PC-9 (cell line): Measurements from ENCODE around the gene TCL1B. TPM values are rescaled to one million over a fixed set of nuclear protein-coding genes. Genes with fewer than 3 reads are reported as not detected.

Experiments
- BruUV-seq: library from RNA; stranded (reverse); fragments of 400-500 nt; replicated peaks from 2 replicates; lab custom pipeline; 2021; lab: Mats Ljungman, UMichigan
- CTCF ChIA-PET: fragments of 300-600 bp; sonication (Branson Sonifier 250); formaldehyde crosslinking; loops from one replicate; lab custom pipeline; 2022; ENCODE audit warnings: antibody characterized with exemption; lab: Charles Lee
- POLR2A ChIA-PET: fragments of 300-600 bp; sonication (Branson Sonifier 250); formaldehyde crosslinking; loops from one replicate; lab custom pipeline; 2022; ENCODE audit warnings: antibody characterized with exemption; ENCODE audit not compliant: unreplicated experiment; lab: Charles Lee
- DNase-seq, 2 experiments: peaks; one replicate each; pipeline versions ENCODE4 v3.0.0 to v3.0.0-alpha.2; 2015 to 2022; ENCODE audit warnings: mixed read lengths in 1 of 2
- H2AFZ ChIP-seq: fragments of 200-600 bp; sonication (generic); 2 replicates; pipeline ENCODE4 v1.8.1; 2017; ENCODE audit warnings: antibody characterized with exemption
- H3F3A ChIP-seq: fragments of 200-600 bp; sonication (generic); 2 replicates; pipeline ENCODE4 v1.8.1; 2017; ENCODE audit warnings: antibody characterized with exemption, mild to moderate bottlenecking, low read depth; ENCODE audit not compliant: insufficient read depth
- H3K27ac ChIP-seq: fragments of 200-600 bp; sonication (generic); 2 replicates; pipeline ENCODE4 v1.6.1; 2016; ENCODE audit warnings: mixed run types
- H3K27me3 ChIP-seq: fragments of 200-600 bp; sonication (generic); 2 replicates; pipeline ENCODE4 v1.6.1; 2016; ENCODE audit warnings: low read depth, mixed run types; ENCODE audit not compliant: insufficient read depth
- H3K36me3 ChIP-seq: fragments of 200-600 bp; sonication (generic); 2 replicates; pipeline ENCODE4 v1.6.1; 2016; ENCODE audit warnings: low read depth, mixed run types
- H3K4me1 ChIP-seq: fragments of 200-600 bp; sonication (generic); replicated peaks from 2 replicates; pipeline ENCODE4 v1.6.1; 2016; ENCODE audit warnings: mixed run types; ENCODE audit not compliant: insufficient read depth
- H3K4me2 ChIP-seq: fragments of 200-600 bp; sonication (generic); 2 replicates; pipeline ENCODE4 v1.6.1; 2017; ENCODE audit warnings: mixed run types
- H3K4me3 ChIP-seq: fragments of 200-600 bp; sonication (generic); 2 replicates; pipeline ENCODE4 v1.6.1; 2016; ENCODE audit warnings: mixed run types
- H3K79me2 ChIP-seq: fragments of 200-600 bp; sonication (generic); 2 replicates; pipeline ENCODE4 v1.6.1; 2017; ENCODE audit warnings: low read depth, mixed run types
- H3K9me2 ChIP-seq: fragments of 200-600 bp; sonication (generic); 2 replicates; pipeline ENCODE4 v1.8.1; 2017; ENCODE audit warnings: mild to moderate bottlenecking; ENCODE audit not compliant: insufficient read depth
- H3K9me3 ChIP-seq: fragments of 200-600 bp; sonication (generic); 2 replicates; pipeline ENCODE4 v1.8.1; 2016; ENCODE audit warnings: low read depth; ENCODE audit not compliant: insufficient read depth
- H4K20me1 ChIP-seq: fragments of 200-600 bp; sonication (generic); 2 replicates; pipeline ENCODE4 v1.8.1; 2017; ENCODE audit not compliant: insufficient read depth
- EZH2 ChIP-seq: fragments of 200-600 bp; sonication (generic); IDR thresholded peaks from 2 replicates; pipeline ENCODE4 v1.8.0; 2017; ENCODE audit warnings: antibody characterized with exemption, low read depth
- intact Hi-C: fragments of 100-400 bp; cut with micrococcal nuclease; formaldehyde crosslinking; loops from one replicate; pipeline ENCODE4 v1.10.0; 2022; ENCODE audit not compliant: unreplicated experiment
- total RNA-seq: library from RNA; stranded (reverse); gene quantifications from 2 replicates; pipeline ENCODE4 v1.2.3, GENCODE V29; 2021
- TF ChIP-seq, protein P1 (sequence below): fragments of 200-600 bp; sonication (generic); conservative IDR thresholded peaks from 2 replicates; pipeline ENCODE4 v1.6.1; 2017; ENCODE audit warnings: mixed run types, antibody characterized with exemption, mild to moderate bottlenecking, moderate library complexity

TCL1B gene
- total RNA-seq, 1 experiment from 2014 or later, result not detected

DNA sequence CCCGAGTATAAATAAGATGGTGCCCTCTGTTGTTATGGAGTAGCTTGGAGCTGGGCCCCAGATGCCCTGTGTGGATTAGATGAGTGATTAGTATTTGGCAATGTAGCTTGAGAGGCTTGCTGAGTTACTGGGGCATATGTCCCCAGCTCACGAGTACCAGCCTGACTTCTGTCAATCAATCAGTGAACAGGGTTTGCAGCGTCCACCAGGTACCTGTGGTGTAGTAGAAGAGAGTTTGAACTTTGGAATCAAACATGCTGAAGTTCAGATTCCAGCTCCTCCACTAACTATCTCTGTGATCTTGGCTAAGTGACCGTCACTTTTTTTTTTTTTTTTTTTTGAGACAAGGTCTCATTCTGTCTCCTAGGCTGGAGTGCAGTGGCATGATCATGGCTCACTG lies 11.6 kb upstream of the TCL1B start:
- H3K9me2 ChIP-seq, result no peaks in the 10 kb centered on the region
- no TSS peak for BruUV-seq
- no peaks in the 10 kb centered on the region for H3K4me1 ChIP-seq
- H3K4me3 ChIP-seq, result no peak overlapping the region
- no peak for DNase-seq
- intact Hi-C loops, result no loop called here
- ChIA-PET POLR2A (no interaction called here), CTCF (no interaction called here)
- H3K36me3 ChIP-seq, result no peaks in the 10 kb centered on the region
- no peak overlapping the region for H2AFZ ChIP-seq
- H3K9me3 ChIP-seq, result no peaks in the 10 kb centered on the region
- H3F3A ChIP-seq, result no peaks in the 10 kb centered on the region
- TF ChIP-seq, protein P1, sequence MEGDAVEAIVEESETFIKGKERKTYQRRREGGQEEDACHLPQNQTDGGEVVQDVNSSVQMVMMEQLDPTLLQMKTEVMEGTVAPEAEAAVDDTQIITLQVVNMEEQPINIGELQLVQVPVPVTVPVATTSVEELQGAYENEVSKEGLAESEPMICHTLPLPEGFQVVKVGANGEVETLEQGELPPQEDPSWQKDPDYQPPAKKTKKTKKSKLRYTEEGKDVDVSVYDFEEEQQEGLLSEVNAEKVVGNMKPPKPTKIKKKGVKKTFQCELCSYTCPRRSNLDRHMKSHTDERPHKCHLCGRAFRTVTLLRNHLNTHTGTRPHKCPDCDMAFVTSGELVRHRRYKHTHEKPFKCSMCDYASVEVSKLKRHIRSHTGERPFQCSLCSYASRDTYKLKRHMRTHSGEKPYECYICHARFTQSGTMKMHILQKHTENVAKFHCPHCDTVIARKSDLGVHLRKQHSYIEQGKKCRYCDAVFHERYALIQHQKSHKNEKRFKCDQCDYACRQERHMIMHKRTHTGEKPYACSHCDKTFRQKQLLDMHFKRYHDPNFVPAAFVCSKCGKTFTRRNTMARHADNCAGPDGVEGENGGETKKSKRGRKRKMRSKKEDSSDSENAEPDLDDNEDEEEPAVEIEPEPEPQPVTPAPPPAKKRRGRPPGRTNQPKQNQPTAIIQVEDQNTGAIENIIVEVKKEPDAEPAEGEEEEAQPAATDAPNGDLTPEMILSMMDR, result no peak
- no peak for TF ChIP-seq EZH2
- H3K27ac ChIP-seq, result no peak overlapping the region
- H4K20me1 ChIP-seq, result no peaks in the 10 kb centered on the region
- H3K79me2 ChIP-seq, result no peaks in the 10 kb centered on the region
- no peak overlapping the region for H3K4me2 ChIP-seq
- H3K27me3 ChIP-seq, result peaks cover 62% of the 10 kb centered on the region

DNA sequence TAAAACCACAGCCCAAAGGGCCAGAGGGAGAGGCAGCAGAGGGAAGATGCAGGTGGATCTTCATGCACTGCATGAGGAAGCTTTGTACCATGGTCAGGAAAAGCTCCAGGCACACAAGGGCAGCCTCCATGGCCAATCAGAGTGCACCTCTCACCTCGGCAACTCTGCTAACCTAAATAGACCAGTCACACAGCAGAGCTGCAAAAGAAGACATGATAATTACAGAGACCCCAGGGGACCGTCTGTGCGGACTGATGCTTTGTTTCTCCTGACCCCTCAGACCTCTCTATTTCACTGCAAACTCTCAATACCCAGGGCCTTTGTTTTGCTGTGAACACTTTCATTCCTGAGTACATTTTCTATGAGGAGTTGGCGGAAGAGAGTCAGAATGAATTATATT lies 10.7 kb upstream of the TCL1B start:
- ChIA-PET POLR2A (no interaction called here), CTCF (no interaction called here)
- H3K27ac ChIP-seq, result no peak overlapping the region
- H3K27me3 ChIP-seq, result peaks cover 53% of the 10 kb centered on the region
- no peaks in the 10 kb centered on the region for H3K9me2 ChIP-seq
- no peaks in the 10 kb centered on the region for H3K36me3 ChIP-seq
- H3K9me3 ChIP-seq, result no peaks in the 10 kb centered on the region
- no peak overlapping the region for H3K4me3 ChIP-seq
- DNase-seq, result no peak
- no peak overlapping the region for H3K4me2 ChIP-seq
- H4K20me1 ChIP-seq, result no peaks in the 10 kb centered on the region
- H3K79me2 ChIP-seq, result no peaks in the 10 kb centered on the region
- H3F3A ChIP-seq, result no peaks in the 10 kb centered on the region
- no peaks in the 10 kb centered on the region for H3K4me1 ChIP-seq
- no peak overlapping the region for H2AFZ ChIP-seq
- BruUV-seq, result no TSS peak
- TF ChIP-seq EZH2, result no peak
- TF ChIP-seq, protein P1, result no peak
- intact Hi-C loops, result no loop called here

GRCh38 chr14:95677179-95677835 lies 8.9 kb upstream of the TCL1B start:
- Histone ChIP-seq H3F3A (no peaks in the 10 kb centered on the region), H4K20me1 (no peaks in the 10 kb centered on the region), H3K27me3 (peaks cover 36% of the 10 kb centered on the region), H3K79me2 (no peaks in the 10 kb centered on the region), H3K4me1 (no peaks in the 10 kb centered on the region), H3K27ac (no peak overlapping the region), H3K9me2 (no peaks in the 10 kb centered on the region), H3K4me2 (no peak overlapping the region), H2AFZ (no peak overlapping the region), H3K9me3 (no peaks in the 10 kb centered on the region), H3K36me3 (no peaks in the 10 kb centered on the region), H3K4me3 (no peak overlapping the region)
- CTCF ChIA-PET, result no interaction called here
- no peak for TF ChIP-seq EZH2
- TF ChIP-seq, protein P1, result no peak
- POLR2A ChIA-PET, result no interaction called here
- no peak for DNase-seq
- intact Hi-C loops, result no loop called here
- no TSS peak for BruUV-seq
